HG02610 (cell line): ENCODE data around the gene COX5A.
"Not testable (repeated sequence)": the region's sequence is repeated elsewhere in the genome, so short reads cannot be mapped to it uniquely, and the experiment has no call there.

Experiments used
- ATAC-seq: cut with Tn5 transposase; IDR thresholded peaks from one replicate; pipeline ENCODE4 v1.9.1; 2021; ENCODE audit warnings: mild to moderate bottlenecking, moderate library complexity; ENCODE audit not compliant: unreplicated experiment

COX5A gene

GRCh38 chr15:74902295-74903075, 35.4 kb downstream of the COX5A start:
- no peak for ATAC-seq

GRCh38 chr15:74901612-74902063, 36.2 kb downstream of the COX5A start:
- no peak for ATAC-seq

- ATAC-seq, result no peak
These were observed 40.6 kb downstream of the COX5A start for GRCh38 chr15:74897300-74897701.

- ATAC-seq, result no peak
These were observed 41.6 kb downstream of the COX5A start for GRCh38 chr15:74896316-74896715.

- no peak for ATAC-seq
These were observed 42.0 kb downstream of the COX5A start for GRCh38 chr15:74895830-74896229.

- not testable (repeated sequence) for ATAC-seq
These were observed 43.5 kb downstream of the COX5A start for GRCh38 chr15:74894383-74894782.

- ATAC-seq, result no peak
These were observed 44.2 kb downstream of the COX5A start for GRCh38 chr15:74893627-74894026.

- no peak for ATAC-seq
These were observed 44.9 kb downstream of the COX5A start for GRCh38 chr15:74892931-74893330.

GRCh38 chr15:74892313-74892712, 45.6 kb downstream of the COX5A start:
- no peak for ATAC-seq

GRCh38 chr15:74891469-74891868, 46.4 kb downstream of the COX5A start:
- no peak for ATAC-seq

GRCh38 chr15:74890665-74890960, 47.3 kb downstream of the COX5A start:
- no peak for ATAC-seq

GRCh38 chr15:74889883-74890664, 47.8 kb downstream of the COX5A start, which contains the start of gene MPI:
TSS of gene MPI (plus strand) at chr15:74890042. CDS start at chr15:74890074, 32 bp downstream.
- peak; percentile 86 for ATAC-seq

- peak; percentile 10 for ATAC-seq
These were observed 48.4 kb downstream of the COX5A start for GRCh38 chr15:74889390-74889882.

- no peak for ATAC-seq
These were observed 49.2 kb downstream of the COX5A start for GRCh38 chr15:74888716-74889115.

- ATAC-seq, result not testable (repeated sequence)
These were observed 50.2 kb downstream of the COX5A start for GRCh38 chr15:74887537-74888193.

GRCh38 chr15:74885461-74885860, 52.4 kb downstream of the COX5A start:
- no peak for ATAC-seq

- no peak for ATAC-seq
These were observed 53.2 kb downstream of the COX5A start for GRCh38 chr15:74884428-74885223.

GRCh38 chr15:74882528-74882927, 55.3 kb downstream of the COX5A start:
- ATAC-seq, result no peak

- no peak for ATAC-seq
These were observed 59.6 kb downstream of the COX5A start for GRCh38 chr15:74878273-74878672.

- no peak for ATAC-seq
These were observed 64.0 kb downstream of the COX5A start for GRCh38 chr15:74873756-74874424.
